Measurements from ENCODE around the gene PKDREJ.

DNA sequence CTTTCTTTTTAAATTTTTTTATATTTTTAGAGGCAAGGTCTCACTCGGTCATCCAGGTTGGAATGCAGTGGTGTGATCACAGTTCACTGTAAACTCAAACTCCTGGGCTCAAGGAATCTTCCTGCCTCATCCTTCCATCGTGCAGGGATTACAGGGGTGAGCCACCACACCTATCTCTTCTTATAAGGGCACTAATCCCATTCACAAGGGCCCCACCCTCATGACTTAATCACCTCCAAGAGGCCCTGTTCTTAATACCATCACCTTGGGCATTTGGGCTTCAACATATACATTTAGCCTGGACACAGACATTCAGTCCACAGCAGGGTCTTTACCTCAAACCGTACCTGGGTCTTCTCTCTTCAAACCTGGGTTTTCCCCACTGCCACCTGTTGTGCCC lies 29.0 kb upstream of the PKDREJ start:
- TF ChIP-seq, protein P1, sequence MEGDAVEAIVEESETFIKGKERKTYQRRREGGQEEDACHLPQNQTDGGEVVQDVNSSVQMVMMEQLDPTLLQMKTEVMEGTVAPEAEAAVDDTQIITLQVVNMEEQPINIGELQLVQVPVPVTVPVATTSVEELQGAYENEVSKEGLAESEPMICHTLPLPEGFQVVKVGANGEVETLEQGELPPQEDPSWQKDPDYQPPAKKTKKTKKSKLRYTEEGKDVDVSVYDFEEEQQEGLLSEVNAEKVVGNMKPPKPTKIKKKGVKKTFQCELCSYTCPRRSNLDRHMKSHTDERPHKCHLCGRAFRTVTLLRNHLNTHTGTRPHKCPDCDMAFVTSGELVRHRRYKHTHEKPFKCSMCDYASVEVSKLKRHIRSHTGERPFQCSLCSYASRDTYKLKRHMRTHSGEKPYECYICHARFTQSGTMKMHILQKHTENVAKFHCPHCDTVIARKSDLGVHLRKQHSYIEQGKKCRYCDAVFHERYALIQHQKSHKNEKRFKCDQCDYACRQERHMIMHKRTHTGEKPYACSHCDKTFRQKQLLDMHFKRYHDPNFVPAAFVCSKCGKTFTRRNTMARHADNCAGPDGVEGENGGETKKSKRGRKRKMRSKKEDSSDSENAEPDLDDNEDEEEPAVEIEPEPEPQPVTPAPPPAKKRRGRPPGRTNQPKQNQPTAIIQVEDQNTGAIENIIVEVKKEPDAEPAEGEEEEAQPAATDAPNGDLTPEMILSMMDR (IDR thresholded peaks at IDR 0.05; ENCODE audit: low read depth, low read length, poor library complexity, severe bottlenecking): no peak
- no peak for TF ChIP-seq EZH2phosphoT487 (IDR thresholded peaks at IDR 0.05; ENCODE audit: borderline replicate concordance, low read length)

All from DOHH2 (cell line).